NCI-H748 treated with DMSO at 0.1 percent for 48 hours (cell line): ENCODE measurements around the gene PPP1R3E.
A peak's percentile ranks its signal among the peaks of the same experiment; 100 is the strongest.
"Not testable (repeated sequence)": the region's sequence is repeated elsewhere in the genome, so short reads cannot be mapped to it uniquely, and the experiment has no call there.

Source experiments
- DNase-seq: peaks from one replicate; lab custom pipeline; 2025; lab: John Stamatoyannopoulos, UW

Gene PPP1R3E, protein sequence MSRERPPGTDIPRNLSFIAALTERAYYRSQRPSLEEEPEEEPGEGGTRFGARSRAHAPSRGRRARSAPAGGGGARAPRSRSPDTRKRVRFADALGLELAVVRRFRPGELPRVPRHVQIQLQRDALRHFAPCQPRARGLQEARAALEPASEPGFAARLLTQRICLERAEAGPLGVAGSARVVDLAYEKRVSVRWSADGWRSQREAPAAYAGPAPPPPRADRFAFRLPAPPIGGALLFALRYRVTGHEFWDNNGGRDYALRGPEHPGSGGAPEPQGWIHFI

GRCh38 chr14:23302290-23303225, at the start of gene PPP1R3E:
Gene PPP1R3E (minus strand): TSS chr14:23302859. CDS start chr14:23302576, 283 bp downstream.
- peak; percentile 44 for DNase-seq

GRCh38 chr14:23351681-23352505, 49.2 kb upstream of the PPP1R3E start:
- DNase-seq: no peak

- no peak for DNase-seq
Measured at GRCh38 chr14:23349156-23349845, 46.6 kb upstream of the PPP1R3E start.

DNA sequence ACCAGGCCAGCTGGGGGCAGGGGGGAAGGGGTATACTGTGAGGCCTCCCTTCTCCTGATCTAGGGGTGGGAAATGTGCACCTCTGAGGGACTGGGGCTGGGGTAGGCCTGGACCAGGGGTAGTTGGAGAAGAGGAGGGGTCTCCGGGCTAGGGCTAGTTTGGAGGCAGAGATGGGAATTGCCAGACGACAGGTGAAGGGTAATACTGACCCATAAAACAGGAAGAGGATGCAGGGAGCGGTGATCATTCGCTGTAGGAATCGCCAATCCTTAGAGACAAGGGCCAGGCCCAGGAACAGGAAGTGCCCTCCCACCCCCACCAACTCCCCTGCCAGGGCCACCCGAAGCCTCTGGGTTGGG, 45.6 kb upstream of the PPP1R3E start:
- no peak for DNase-seq

DNA sequence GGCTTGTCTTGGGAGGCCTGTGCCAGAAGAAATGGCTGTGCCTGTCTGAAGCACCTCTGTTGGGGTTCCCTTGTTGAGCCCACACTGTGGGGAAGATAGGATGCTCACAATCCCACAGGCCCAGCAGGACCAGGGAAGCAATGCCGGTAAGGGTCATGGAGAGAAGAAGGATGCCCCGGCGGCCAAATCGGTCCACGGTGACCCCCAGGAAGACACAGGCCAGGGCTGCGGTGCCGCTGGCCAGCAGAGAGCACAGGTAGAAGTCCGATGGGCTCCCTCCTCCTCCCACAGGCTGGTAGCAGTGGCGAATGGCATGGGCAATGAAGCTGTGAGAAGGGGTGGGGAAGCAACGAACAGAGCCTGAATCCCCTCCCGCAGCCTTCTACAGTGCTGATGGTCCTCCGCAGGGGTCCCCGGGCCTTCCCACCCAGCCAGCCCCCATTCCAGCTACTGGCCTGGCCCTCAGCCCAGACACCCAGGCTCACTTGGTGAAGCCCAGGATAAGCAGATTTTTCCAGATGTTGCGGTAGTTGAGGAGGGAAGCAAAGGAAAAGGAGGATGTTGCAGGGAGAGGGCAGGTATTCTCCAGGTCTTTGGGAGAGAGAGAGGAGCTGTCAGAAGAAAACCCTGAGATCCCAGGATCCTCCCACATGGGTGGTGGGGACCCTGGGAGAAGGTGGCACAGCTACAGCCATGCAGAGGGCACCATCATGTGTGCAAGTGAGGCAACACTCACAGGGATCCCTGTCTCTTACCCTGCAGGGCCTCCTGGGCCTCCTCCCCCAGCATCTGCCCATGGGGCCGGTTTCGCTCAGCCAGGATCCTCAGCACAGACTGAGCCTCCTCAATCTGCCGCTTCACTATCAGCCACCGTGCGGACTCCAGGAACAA, 45.0 kb upstream of the PPP1R3E start:
- no peak for DNase-seq

- DNase-seq: no peak
Measured at GRCh38 chr14:23346693-23347405, 44.2 kb upstream of the PPP1R3E start.

- no peak for DNase-seq
Measured at GRCh38 chr14:23345987-23346692, 43.5 kb upstream of the PPP1R3E start.

GRCh38 chr14:23344481-23344880, 41.8 kb upstream of the PPP1R3E start:
- no peak for DNase-seq

DNA sequence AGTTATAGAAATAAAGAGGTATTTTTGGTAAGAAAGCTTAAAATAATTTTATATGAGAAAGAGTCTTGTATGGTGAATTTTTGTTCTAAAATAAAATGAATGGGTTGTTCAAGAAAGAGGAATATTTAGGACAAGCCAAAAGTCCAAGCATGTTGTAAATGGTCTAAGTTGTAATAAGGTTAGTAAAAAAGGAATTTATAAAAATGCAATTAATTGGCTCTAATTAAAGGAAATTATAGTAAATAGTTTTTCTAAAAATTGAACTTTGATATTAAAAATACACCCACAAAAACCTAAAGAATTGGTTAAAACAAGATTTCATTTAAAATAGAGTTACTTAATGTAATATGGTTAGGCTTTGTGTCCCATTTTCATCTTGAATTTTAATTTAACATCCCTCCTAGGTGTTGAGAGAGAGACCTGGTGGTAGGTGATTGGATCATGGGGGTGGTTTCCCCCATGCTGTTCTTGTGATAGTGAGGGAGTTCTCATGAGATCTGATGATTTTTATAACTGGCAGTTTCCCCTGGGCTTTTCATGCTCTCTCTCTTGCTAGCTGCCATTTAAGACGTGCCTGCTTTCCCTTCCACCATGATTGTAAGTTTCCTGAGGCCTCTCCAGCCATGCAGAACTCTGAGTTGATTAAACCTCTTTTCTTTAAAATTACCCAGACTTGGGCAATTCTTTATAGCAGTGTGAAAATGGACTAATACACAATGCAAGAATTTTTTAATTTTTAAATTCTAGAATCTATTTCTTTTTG, 37.0 kb upstream of the PPP1R3E start:
- DNase-seq: no peak

DNA sequence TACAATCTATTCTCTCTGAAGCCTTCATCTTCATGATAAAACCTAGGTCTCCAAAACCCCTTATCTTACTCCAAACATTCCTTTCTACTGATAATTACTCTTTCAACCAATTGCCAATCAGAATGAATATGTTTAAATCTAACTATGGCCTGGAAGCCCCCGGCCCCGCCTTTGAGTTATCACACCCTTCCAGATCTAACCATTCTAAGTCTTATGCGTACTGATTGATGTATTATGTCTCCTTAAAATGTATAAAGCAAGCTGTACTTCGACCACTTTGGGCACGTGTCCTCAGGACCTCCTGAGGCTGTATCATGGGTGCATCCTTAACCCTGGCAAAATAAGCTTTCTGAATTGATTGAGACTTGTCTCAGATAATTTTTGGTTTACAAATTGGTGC, 33.0 kb upstream of the PPP1R3E start:
- DNase-seq: no peak

- DNase-seq: peak; percentile 63
Measured at GRCh38 chr14:23327947-23328744, 25.5 kb upstream of the PPP1R3E start.

GRCh38 chr14:23326491-23327332, 24.1 kb upstream of the PPP1R3E start:
- DNase-seq: no peak

DNA sequence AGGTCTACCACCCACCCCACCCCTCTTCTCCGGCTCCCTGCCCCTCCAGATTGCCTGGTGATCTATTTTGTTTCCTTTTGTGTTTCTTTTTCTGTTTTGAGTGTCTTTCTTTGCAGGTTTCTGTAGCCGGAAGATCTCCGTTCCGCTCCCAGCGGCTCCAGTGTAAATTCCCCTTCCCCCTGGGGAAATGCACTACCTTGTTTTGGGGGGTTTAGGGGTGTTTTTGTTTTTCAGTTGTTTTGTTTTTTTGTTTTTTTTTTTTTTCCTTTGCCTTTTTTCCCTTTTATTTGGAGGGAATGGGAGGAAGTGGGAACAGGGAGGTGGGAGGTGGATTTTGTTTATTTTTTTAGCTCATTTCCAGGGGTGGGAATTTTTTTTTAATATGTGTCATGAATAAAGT, 23.1 kb upstream of the PPP1R3E start:
- not testable (repeated sequence) for DNase-seq

- no peak for DNase-seq
Measured at GRCh38 chr14:23324993-23325392, 22.3 kb upstream of the PPP1R3E start.

DNA sequence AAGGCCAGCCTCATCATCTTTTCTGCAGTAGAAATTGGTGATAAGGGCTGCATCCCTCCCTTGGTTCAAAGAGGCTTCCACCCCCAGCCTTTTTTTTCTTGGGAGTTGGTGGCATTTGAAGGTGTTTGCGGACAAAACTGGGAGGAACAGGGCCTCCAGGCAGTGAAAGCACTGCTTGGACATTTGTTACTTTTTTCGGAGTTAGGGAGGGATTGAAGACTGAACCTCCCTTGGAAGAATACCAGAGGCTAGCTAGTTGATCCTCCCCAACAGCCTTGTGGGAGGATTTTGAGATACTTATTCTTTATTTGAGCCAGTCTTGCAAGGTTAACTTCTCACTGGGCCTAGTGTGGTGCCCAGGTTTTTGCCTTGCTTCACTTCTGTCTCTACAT, 21.8 kb upstream of the PPP1R3E start:
- no peak for DNase-seq

DNA sequence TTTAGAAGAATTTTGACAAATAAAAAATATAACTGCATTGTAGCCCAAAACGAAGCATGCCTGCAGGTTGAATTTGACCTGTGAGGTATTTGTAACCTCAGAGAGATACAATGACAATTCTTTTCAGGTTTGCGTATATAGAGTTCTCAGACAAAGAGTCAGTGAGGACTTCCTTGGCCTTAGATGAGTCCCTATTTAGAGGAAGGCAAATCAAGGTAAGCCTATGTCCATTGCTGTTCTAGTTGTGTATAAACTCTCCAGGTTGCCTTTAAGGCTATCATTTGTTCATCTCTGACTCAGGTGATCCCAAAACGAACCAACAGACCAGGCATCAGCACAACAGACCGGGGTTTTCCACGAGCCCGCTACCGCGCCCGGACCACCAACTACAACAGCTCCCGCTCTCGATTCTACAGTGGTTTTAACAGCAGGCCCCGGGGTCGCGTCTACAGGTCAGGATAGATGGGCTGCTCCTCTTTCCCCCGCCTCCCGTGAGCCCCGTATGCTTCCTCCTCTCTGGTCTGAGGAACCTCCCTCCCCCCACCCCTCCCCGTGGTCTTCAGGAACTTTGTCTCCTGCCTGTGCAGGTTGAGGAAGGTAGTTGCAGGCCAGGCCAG, 21.3 kb upstream of the PPP1R3E start:
- DNase-seq: no peak
